GM18951 (cell line): ENCODE measurements around the gene CLIC6.
"Not testable (repeated sequence)": the region's sequence is repeated elsewhere in the genome, so short reads cannot be mapped to it uniquely, and the experiment has no call there.

ENCODE experiments used
- POLR2A ChIP-seq: IDR thresholded peaks from 4 replicates; pipeline ENCODE4 v1.6.1; 2011; ENCODE audit warnings: mild to moderate bottlenecking; ENCODE audit not compliant: insufficient read length, insufficient read depth; ENCODE audit errors: extremely low read depth
- in situ Hi-C: fragments of 300-500 bp; cut with MboI; formaldehyde crosslinking; loops from one replicate; pipeline ENCODE4 v1.12.0; 2022; ENCODE audit warnings: low sequenced_read_pairs, mixed read lengths, inconsistent platforms; ENCODE audit not compliant: unreplicated experiment

The CLIC6 gene

GRCh38 chr21:34703571-34703970, 34.8 kb downstream of the CLIC6 start:
- no peak for TF ChIP-seq POLR2A
- in situ Hi-C loops = no loop called here

GRCh38 chr21:34704119-34704518, 35.3 kb downstream of the CLIC6 start:
- no peak for TF ChIP-seq POLR2A
- in situ Hi-C loops = no loop called here

- in situ Hi-C loops = no loop called here
- no peak for TF ChIP-seq POLR2A
Measured at GRCh38 chr21:34705011-34705410, 36.2 kb downstream of the CLIC6 start.

- TF ChIP-seq POLR2A = no peak
- in situ Hi-C loops = no loop called here
Measured at GRCh38 chr21:34706337-34706736, 37.5 kb downstream of the CLIC6 start.

- in situ Hi-C loops = no loop called here
- TF ChIP-seq POLR2A = no peak
Measured at GRCh38 chr21:34707876-34708325, 39.1 kb downstream of the CLIC6 start.

- in situ Hi-C loops = no loop called here
- TF ChIP-seq POLR2A = no peak
Measured at GRCh38 chr21:34713621-34714020, 44.8 kb downstream of the CLIC6 start.

GRCh38 chr21:34715518-34715917, 46.7 kb downstream of the CLIC6 start:
- TF ChIP-seq POLR2A = no peak
- in situ Hi-C loops = no loop called here

GRCh38 chr21:34715985-34716596, 47.3 kb downstream of the CLIC6 start:
- in situ Hi-C loops = no loop called here
- no peak for TF ChIP-seq POLR2A

GRCh38 chr21:34718529-34718928, 49.7 kb downstream of the CLIC6 start:
- in situ Hi-C loops = not testable (repeated sequence)

- in situ Hi-C loops = no loop called here
- TF ChIP-seq POLR2A = no peak
Measured at GRCh38 chr21:34722684-34723300, 54.0 kb downstream of the CLIC6 start.

GRCh38 chr21:34724131-34724856, 55.5 kb downstream of the CLIC6 start:
- in situ Hi-C loops = no loop called here

GRCh38 chr21:34724857-34725195, 56.0 kb downstream of the CLIC6 start:
- no peak for TF ChIP-seq POLR2A
- in situ Hi-C loops = loop anchor here (25.0 kb wide), 1 partner anchor 1112 kb away; no protein-coding TSS in a partner anchor

More at GRCh38 chr21:34724131-34724856, 55.5 kb downstream of the CLIC6 start:
- no peak for TF ChIP-seq POLR2A

- in situ Hi-C loops = loop anchor here (25.0 kb wide), 1 partner anchor 1111 kb away; no protein-coding TSS in a partner anchor
Measured at GRCh38 chr21:34726627-34727337, 58.0 kb downstream of the CLIC6 start.

More at GRCh38 chr21:34726627-34727337, 58.0 kb downstream of the CLIC6 start:
- TF ChIP-seq POLR2A = no peak
